ENCODE data around the gene KNDC1. TPM values are rescaled to one million over a fixed set of nuclear protein-coding genes. Genes with fewer than 3 reads are reported as not detected.
"Not testable (repeated sequence)": the region's sequence is repeated elsewhere in the genome, so short reads cannot be mapped to it uniquely, and the experiment has no call there.

Gene KNDC1
- total RNA-seq, 1 donor from 2014 or later: 0.12 TPM

GRCh38 chr10:133175624-133176023, 15.6 kb downstream of the KNDC1 start:
- intact Hi-C loops (cut with micrococcal nuclease): not testable (repeated sequence)

DNA sequence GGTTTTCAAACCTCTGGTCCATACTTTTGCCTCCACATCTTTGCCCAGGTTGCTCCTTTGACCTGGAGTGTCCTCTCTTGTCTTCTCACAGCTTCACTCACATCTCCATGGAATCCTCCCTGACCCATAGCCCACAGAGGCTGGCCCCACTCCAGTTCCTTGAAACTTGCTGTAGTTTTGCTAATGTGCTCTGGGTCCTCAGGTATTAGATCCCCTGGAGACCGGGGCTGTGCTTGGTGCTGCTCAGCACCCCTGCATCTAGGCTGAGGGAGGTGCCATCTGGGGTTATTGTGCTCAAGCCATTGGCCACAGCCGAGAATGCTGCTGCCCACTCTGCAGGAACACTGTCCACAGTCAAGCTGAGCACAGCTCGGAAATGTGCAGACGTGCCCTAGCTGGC, 16.5 kb downstream of the KNDC1 start:
- intact Hi-C loops (cut with micrococcal nuclease): no loop called here

DNA sequence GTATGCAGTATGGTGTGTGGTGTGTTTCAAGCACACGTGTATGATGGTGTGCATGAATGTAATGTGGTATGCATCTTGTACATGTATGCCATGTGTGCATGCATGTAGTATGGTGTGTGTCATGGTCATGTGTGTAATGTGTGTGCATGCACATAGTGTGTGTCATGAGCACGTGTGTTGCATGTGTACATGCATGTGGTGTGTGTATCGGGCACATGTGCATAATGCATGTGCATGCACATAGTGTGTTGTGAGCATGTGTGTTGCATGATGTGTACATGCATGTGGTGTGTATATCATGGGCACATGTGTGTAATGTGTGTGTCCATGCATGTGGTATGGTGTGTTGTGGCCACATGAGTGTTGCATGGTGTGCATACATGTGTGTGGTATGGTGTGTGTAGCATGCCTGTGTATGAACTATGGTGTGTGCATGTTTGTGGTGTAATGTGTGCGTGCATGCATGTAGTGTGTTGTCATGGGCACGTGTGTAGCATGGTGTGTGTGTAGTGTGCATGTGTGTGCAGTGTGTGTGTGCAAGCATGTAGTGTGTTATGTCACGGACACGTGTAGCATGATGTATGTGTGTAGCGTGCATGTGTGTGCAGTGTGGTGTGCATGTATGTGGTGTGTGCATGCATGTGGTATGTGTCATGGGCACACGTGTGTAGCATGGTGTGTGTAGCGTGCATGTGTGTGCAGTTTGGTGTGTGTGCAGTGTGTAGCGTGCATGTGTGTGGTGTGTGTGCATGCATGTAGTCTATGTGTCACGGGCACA, 17.6 kb downstream of the KNDC1 start:
- intact Hi-C loops (cut with micrococcal nuclease): no loop called here

DNA sequence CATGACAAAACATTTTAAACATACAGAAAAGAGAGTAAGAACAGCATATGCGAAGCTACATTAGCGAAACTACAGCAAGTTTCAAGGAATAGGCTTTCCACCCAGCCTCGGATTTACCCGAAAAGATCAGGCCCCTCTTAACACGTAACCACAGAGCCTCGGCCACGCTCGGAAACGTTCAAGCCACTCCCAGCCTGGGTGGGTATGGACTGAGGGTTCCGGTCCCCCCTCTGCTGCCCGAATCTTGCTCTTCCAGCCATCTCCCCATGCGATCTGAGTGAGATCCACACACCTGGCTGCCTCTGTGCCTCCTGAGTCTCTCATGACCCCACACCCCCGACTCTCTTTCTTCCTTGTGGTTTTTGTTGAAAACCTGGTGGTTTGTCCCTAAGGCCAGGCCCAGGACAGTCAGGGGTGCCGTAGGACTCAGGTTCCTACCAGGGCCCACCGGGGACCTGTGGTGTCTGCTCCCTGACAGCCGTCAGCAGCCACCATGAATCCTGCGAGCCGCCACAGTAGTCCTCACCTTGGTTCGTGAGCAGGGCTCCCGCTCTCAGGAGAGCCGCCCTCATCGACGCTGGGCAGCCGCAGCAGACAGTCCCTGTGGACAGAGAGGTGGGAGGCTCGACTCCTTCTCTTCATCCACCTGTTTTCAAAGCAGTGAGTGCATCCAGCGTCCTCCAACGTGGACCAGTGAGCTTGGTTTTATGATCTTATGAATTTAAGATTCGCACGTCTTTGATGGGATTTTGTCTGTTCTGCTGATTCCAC, 18.5 kb downstream of the KNDC1 start:
- intact Hi-C loops (cut with micrococcal nuclease): no loop called here

DNA sequence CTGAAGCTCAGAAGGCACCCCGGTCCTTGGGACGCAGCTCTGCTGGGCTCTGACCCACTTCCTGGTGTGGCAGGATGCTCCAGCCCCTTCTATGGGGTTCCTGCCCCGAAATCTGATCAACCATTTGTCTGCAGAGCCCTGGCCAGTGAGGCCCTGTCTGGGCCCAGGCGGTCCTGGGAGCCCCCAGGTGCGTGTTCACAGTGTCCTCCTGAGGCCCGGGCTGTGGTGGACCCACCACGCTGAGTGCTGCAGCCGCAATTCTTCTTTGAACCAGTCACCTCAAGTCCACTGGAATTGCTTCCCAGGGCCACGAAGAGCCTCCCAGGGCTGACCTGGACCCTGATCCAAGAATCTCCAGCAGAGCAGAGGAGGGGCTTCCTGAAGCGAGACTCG, 19.1 kb downstream of the KNDC1 start:
- intact Hi-C loops (cut with micrococcal nuclease): no loop called here

GRCh38 chr10:133179651-133180050, 19.6 kb downstream of the KNDC1 start:
- intact Hi-C loops (cut with micrococcal nuclease): no loop called here

GRCh38 chr10:133180192-133180964, 20.4 kb downstream of the KNDC1 start:
- intact Hi-C loops (cut with micrococcal nuclease): no loop called here

DNA sequence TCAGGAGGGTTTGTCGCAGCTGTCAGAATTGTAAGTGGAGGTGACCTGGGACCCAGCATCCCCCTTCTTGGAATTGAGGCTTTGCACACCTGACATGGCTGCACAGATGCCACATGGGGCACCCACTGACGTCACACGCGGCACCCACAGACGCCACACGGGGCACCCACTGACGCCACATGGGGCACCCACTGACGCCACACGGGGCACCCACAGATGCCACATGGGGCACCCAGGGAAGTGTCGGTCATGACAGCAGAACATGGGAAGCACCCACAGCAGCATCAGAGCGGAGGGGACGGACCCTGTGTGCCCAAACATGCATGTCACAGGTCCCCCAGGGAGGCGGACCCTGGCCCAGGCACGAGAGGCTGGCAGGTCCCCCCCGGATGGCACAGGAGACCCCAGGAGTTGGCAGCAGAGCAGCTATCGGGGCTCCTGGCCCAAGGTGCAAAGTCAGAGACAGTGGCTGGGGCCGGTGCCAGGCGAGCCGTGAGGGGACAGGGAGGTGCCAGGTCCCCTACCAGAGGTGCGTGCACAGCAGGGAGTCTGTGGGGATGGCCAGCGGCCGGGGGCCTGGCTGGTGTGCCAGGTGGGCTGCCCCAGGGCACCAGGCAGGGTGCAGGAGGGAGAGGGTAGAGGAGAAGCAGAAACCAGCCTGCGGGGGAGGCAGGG, 21.1 kb downstream of the KNDC1 start:
- intact Hi-C loops (cut with micrococcal nuclease): no loop called here

DNA sequence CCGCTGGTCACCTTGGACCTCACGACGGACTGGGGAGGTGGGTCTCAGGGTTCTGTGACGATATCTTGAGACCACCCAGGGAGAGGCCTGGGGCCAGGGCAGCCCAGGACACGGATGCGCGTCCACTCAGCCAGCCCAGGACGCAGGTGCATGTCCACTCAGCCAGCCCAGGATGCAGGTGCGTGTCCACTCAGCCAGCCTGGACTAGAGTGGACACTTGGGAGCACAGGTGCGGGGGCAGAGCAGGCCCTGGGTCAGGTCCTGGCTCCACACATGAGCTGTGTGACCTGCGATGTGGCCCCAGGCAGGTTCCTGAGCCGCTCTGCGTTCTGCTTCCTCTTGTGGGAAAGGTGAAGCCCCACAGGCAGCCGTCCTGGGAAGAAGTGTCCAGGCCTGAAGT, 22.2 kb downstream of the KNDC1 start:
- intact Hi-C loops (cut with micrococcal nuclease): no loop called here

DNA sequence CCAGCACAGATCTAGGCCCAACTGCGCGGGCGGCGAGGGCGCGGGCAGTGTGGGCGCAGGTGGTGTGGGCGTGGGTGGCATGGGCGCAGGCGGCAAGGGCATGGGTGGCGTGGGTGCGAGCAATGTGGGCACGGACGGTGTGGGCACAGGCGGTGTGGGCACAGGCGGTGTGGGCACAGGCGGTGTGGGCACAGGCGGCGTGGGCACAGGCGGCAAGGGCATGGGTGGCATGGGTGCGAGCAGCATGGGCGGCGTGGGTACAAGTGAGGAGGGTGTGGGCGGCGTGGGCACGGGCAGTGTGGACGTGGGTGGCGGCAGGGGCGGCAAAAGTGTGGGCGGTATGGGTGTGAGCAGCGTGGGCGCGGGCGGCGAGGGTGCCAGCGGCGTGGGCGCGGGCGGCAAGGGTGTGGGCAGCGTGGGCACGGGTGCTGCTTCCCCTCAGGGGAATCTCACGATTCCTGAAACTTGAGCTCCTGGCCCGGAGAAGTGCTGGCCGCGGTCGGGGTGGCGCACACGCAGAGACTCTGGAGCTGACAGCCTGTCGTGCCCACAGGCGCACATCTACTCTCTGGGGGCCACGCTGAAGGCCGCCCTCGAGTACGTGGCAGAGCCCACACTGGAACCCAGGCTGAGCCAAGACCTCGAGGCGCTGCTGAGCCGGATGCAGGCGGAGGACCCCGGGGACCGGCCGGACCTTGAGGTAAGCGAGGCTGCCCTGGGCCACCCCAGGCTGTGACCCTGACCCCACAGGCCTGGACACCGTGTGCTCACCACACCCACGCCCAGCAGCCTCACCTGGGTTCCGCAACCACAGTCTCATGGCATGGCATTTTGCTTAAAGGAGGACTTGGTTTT, 23.0 kb downstream of the KNDC1 start:
- intact Hi-C loops (cut with micrococcal nuclease): no loop called here

- intact Hi-C loops (cut with micrococcal nuclease): no loop called here
Measured at GRCh38 chr10:133183646-133184378, 23.8 kb downstream of the KNDC1 start.

DNA sequence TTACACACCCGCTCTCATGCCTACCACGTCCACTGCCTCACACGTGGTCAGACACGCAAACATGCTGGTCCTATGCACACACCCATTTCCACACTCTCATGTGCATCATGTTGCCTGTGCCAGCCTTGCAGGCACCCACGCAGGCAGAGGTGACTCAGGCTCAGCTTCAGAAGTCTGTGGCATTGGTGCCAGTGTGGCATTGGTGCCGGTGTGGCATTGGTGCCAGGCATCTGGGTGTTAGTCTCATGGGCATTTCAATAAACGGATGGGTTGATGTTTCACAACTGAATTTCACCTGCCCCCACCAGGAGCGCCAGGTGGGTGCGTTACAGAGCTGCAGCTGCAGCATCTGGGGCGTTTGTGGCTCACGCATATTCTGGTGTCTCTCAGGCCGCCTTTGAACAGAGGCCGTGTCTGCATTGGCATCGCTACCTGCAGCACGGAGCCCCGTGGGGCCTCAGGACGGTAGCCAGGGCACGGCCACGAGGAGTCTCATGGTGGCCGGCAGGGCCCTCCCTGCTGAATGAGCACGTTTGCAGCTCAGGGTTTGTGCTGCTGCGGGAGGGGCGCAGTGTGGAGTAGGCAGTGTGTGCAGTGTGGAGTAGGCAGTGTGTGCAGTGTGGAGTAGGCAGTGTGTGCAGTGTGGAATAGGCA, 24.7 kb downstream of the KNDC1 start:
- intact Hi-C loops (cut with micrococcal nuclease): no loop called here

- intact Hi-C loops (cut with micrococcal nuclease): no loop called here
Measured at GRCh38 chr10:133185421-133185820, 25.4 kb downstream of the KNDC1 start.

- intact Hi-C loops (cut with micrococcal nuclease): no loop called here
Measured at GRCh38 chr10:133185916-133186315, 25.9 kb downstream of the KNDC1 start.

- intact Hi-C loops (cut with micrococcal nuclease): no loop called here
Measured at GRCh38 chr10:133186416-133187090, 26.5 kb downstream of the KNDC1 start.

DNA sequence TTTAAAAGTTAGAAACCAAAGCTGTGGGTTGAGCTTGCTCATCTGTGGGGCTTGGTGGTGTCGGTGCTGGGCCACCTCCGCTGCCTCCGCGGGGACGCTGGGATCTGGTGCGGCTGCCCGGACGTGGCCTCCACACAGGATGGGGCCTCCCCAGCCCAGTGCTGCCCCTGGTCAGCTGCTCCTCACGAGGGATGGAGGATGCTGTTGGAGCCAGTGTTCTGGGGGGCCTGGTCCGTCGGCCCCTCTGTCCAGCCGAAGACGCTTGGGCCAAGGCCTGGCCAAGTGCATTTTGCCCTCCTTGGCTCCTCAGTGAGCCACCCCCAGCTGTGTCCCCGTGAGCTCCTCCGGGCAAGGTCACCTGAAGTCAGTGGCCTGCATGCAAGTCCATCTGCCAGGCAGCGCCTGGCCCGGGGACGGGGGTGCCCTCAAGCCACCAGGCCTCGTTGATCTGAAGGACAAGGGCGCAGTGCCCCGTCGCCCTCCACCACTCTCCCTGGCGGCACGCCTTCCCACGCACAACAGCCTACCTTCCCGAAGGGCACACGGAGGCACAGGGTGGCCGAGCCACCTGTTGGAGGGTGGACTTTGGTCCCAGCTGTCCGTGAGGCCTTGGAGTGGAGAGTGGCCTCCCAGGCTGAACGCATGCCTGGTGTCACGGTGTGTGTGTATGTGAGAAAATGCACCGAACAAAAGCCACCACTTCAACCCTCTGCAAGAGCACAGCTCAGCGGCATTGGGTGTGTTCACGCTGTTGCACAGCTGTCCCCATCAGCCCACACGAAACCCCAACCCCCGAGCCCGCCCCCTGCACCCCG, 27.3 kb downstream of the KNDC1 start:
- intact Hi-C loops (cut with micrococcal nuclease): no loop called here

- intact Hi-C loops (cut with micrococcal nuclease): no loop called here
Measured at GRCh38 chr10:133187906-133188681, 28.1 kb downstream of the KNDC1 start.
